ENCODE data around the gene REPS1. TPM values are rescaled to one million over a fixed set of nuclear protein-coding genes. Genes with fewer than 3 reads are reported as not detected.

Gene REPS1
- total RNA-seq, 2 experiments from 2014 or later, result 40.0 to 53.9 TPM

GRCh38 chr6:138957484-138957883 lies 30.6 kb downstream of the REPS1 start:
- DNase-seq (ENCODE audit: low spot score), result peak; percentile 13
- H3K9me3 ChIP-seq (ENCODE audit: low read length), result no peaks in the 10 kb centered on the region
- intact Hi-C loops (cut with micrococcal nuclease; ENCODE audit: unreplicated experiment), result no loop called here
- CTCF ChIA-PET (ENCODE audit: unreplicated experiment), result no interaction called here
- TF ChIP-seq EZH2phosphoT487 (IDR thresholded peaks at IDR 0.05; ENCODE audit: borderline replicate concordance, low read depth, low read length) (no peak), CTCF (conservative IDR thresholded peaks at IDR 0.05; ENCODE audit: low read length) (no peak)
- peaks cover 15% of the 10 kb centered on the region for H3K4me1 ChIP-seq (ENCODE audit: insufficient read depth, low read length, poor library complexity, severe bottlenecking)
- no peak overlapping the region for H2AFZ ChIP-seq (ENCODE audit: low read length)
- H3K4me3 ChIP-seq (ENCODE audit: low read depth, low read length, poor library complexity, severe bottlenecking), result no peak overlapping the region
- BruUV-seq (replicated peaks), result no TSS peak
- H4K20me1 ChIP-seq (ENCODE audit: insufficient read depth, low read length), result peaks cover 23% of the 10 kb centered on the region
- peaks cover 4% of the 10 kb centered on the region; the same call in 1 of the 2 replicates for H3K36me3 ChIP-seq (ENCODE audit: insufficient read depth, low read length)
- no peak overlapping the region for H3K4me2 ChIP-seq (ENCODE audit: low read length)
- H3K9me2 ChIP-seq (ENCODE audit: insufficient read depth, low read length), result no peaks in the 10 kb centered on the region
- no peak overlapping the region for H3K27ac ChIP-seq (ENCODE audit: low read depth, low read length, poor library complexity, severe bottlenecking)
- H3K79me2 ChIP-seq (ENCODE audit: insufficient read depth, low read depth, low read length), result peaks cover 91% of the 10 kb centered on the region; the same call in 1 of the 2 replicates
- POLR2A ChIA-PET, result interaction anchor here (1.1 to 1.3 kb wide), 2 partner anchors 14 to 16 kb away, joined by 3 to 4 read pairs; no protein-coding TSS in a partner anchor

- intact Hi-C loops (cut with micrococcal nuclease; ENCODE audit: unreplicated experiment), result no loop called here
- Histone ChIP-seq H4K20me1 (ENCODE audit: insufficient read depth, low read length) (peaks cover 23% of the 10 kb centered on the region), H3K4me2 (ENCODE audit: low read length) (no peak overlapping the region), H3K4me1 (ENCODE audit: insufficient read depth, low read length, poor library complexity, severe bottlenecking) (peaks cover 15% of the 10 kb centered on the region), H3K36me3 (ENCODE audit: insufficient read depth, low read length) (peaks cover 4% of the 10 kb centered on the region; the same call in 1 of the 2 replicates), H3K9me3 (ENCODE audit: low read length) (no peaks in the 10 kb centered on the region), H3K4me3 (ENCODE audit: low read depth, low read length, poor library complexity, severe bottlenecking) (no peak overlapping the region), H3K9me2 (ENCODE audit: insufficient read depth, low read length) (no peaks in the 10 kb centered on the region), H2AFZ (ENCODE audit: low read length) (no peak overlapping the region), H3K27ac (ENCODE audit: low read depth, low read length, poor library complexity, severe bottlenecking) (no peak overlapping the region), H3K79me2 (ENCODE audit: insufficient read depth, low read depth, low read length) (peaks cover 89% of the 10 kb centered on the region; the same call in 1 of the 2 replicates)
- TF ChIP-seq EZH2phosphoT487 (IDR thresholded peaks at IDR 0.05; ENCODE audit: borderline replicate concordance, low read depth, low read length) (no peak), CTCF (conservative IDR thresholded peaks at IDR 0.05; ENCODE audit: low read length) (no peak)
- ChIA-PET POLR2A (interaction anchor here (0.6 to 1.3 kb wide), 6 partner anchors 13 to 571 kb away, joined by 3 to 4 read pairs (median 4); no protein-coding TSS in a partner anchor), CTCF (ENCODE audit: unreplicated experiment) (no interaction called here)
- BruUV-seq (replicated peaks), result no TSS peak
- DNase-seq (ENCODE audit: low spot score), result no peak
These were observed 31.7 kb downstream of the REPS1 start for GRCh38 chr6:138956244-138956924.

- ChIA-PET CTCF (ENCODE audit: unreplicated experiment) (no interaction called here), POLR2A (interaction anchor here (0.6 to 2.4 kb wide), 5 partner anchors 7 to 139 kb away, joined by 3 to 19 read pairs (median 4); no protein-coding TSS in a partner anchor)
- Histone ChIP-seq H3K4me1 (ENCODE audit: insufficient read depth, low read length, poor library complexity, severe bottlenecking) (peaks cover 15% of the 10 kb centered on the region), H2AFZ (ENCODE audit: low read length) (no peak overlapping the region), H3K9me2 (ENCODE audit: insufficient read depth, low read length) (no peaks in the 10 kb centered on the region), H3K79me2 (ENCODE audit: insufficient read depth, low read depth, low read length) (peaks cover 89% of the 10 kb centered on the region; the same call in 1 of the 2 replicates), H3K36me3 (ENCODE audit: insufficient read depth, low read length) (peaks cover 4% of the 10 kb centered on the region; the same call in 1 of the 2 replicates), H3K27ac (ENCODE audit: low read depth, low read length, poor library complexity, severe bottlenecking) (no peak overlapping the region), H3K4me2 (ENCODE audit: low read length) (no peak overlapping the region), H4K20me1 (ENCODE audit: insufficient read depth, low read length) (peaks cover 23% of the 10 kb centered on the region), H3K4me3 (ENCODE audit: low read depth, low read length, poor library complexity, severe bottlenecking) (no peak overlapping the region), H3K9me3 (ENCODE audit: low read length) (no peaks in the 10 kb centered on the region)
- no peak for DNase-seq (ENCODE audit: low spot score)
- intact Hi-C loops (cut with micrococcal nuclease; ENCODE audit: unreplicated experiment), result no loop called here
- BruUV-seq (replicated peaks), result no TSS peak
- TF ChIP-seq CTCF (conservative IDR thresholded peaks at IDR 0.05; ENCODE audit: low read length) (no peak), EZH2phosphoT487 (IDR thresholded peaks at IDR 0.05; ENCODE audit: borderline replicate concordance, low read depth, low read length) (no peak)
These were observed 32.8 kb downstream of the REPS1 start for GRCh38 chr6:138955262-138955661.

Measured in OCI-LY7 (cell line).